ENCODE data around the gene ABCD2.

ABCD2 gene

DNA sequence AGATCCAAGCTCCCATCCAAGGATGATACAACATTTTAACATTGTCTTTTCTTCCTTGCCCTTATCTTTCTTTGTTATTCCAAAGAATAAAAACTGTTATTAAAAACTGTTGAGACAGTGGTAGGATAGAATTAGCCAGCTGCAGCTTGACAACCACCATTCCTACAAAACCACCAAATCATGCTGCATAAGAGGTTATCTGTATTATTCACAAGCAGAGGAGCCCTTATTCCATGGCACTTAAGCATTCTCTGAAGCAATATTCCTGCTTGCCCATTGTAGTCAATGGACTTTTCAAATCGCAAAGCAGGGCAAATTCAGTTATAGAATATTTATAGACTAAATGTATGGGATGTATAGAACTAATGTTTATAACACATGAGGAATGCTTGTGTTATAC is 3.4 kb downstream of the ABCD2 start:
- DNase-seq (ENCODE audit: low read depth): no peak
- H3K4me3 ChIP-seq (ENCODE audit: low read depth, low read length): peak overlapping the region; percentile 75
- TF ChIP-seq, protein P1, sequence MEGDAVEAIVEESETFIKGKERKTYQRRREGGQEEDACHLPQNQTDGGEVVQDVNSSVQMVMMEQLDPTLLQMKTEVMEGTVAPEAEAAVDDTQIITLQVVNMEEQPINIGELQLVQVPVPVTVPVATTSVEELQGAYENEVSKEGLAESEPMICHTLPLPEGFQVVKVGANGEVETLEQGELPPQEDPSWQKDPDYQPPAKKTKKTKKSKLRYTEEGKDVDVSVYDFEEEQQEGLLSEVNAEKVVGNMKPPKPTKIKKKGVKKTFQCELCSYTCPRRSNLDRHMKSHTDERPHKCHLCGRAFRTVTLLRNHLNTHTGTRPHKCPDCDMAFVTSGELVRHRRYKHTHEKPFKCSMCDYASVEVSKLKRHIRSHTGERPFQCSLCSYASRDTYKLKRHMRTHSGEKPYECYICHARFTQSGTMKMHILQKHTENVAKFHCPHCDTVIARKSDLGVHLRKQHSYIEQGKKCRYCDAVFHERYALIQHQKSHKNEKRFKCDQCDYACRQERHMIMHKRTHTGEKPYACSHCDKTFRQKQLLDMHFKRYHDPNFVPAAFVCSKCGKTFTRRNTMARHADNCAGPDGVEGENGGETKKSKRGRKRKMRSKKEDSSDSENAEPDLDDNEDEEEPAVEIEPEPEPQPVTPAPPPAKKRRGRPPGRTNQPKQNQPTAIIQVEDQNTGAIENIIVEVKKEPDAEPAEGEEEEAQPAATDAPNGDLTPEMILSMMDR (IDR thresholded peaks at IDR 0.05; ENCODE audit: insufficient read depth, low read depth, low read length, missing control alignments): no peak

DNA sequence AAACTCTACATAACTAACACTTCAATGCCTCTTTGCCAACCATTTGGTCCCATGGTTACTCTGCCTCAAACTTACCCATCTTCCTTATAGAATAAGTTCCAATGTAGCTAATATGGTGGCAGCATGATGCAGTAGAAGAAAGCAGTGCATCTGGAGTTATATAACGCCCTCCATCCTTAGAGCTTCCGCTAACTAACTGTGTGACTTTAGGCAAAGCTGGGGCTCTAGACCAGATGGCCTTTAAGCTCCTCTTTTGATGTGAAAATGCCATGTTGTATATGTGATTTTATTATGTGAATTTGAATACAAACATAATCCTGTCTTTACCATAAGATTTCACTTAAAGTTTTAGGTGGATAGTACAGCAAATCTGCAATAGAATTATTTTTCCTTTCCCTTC is 6.1 kb downstream of the ABCD2 start:
- TF ChIP-seq, protein P1 (IDR thresholded peaks at IDR 0.05; ENCODE audit: insufficient read depth, low read depth, low read length, missing control alignments): no peak
- no peak overlapping the region for H3K4me3 ChIP-seq (ENCODE audit: low read depth, low read length)
- DNase-seq (ENCODE audit: low read depth): no peak

DNA sequence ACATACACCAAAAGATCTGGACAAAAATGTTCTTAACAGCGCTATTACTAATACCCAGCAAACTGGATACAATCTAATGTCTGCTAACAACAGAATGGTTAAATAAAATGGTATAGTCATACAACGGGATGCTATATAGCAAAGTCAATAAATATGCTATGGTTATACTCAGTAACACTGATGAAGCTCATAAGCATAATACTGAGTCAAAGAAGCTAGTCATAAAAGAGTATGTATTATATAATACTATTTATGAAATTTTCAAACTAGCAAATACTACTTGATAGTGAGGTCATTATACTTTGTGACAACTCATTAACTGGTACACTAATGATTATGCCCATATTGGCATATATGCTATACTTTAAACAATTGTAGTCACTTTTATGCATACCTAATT is 7.4 kb downstream of the ABCD2 start:
- TF ChIP-seq, protein P1 (IDR thresholded peaks at IDR 0.05; ENCODE audit: insufficient read depth, low read depth, low read length, missing control alignments): no peak
- DNase-seq (ENCODE audit: low read depth): no peak
- no peak overlapping the region for H3K4me3 ChIP-seq (ENCODE audit: low read depth, low read length)

DNA sequence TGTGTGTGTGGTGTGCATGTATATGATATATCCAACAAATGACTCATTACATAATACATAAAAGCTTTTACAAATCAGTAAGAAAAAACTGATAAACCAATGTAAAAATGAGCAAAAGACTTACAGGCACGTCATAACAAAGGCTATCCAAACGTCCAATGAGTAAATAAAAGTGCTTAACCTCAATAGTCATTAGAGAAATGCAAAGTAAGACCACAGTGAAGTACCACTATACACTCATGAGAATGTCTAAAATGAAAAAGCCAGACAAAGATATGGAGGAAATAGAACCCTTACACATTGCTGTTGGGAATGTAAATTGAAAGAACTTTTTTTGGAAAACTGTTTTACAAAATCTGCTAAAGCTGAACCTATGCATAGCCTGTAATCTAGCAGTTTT is 7.8 kb downstream of the ABCD2 start:
- no peak overlapping the region for H3K4me3 ChIP-seq (ENCODE audit: low read depth, low read length)
- TF ChIP-seq, protein P1 (IDR thresholded peaks at IDR 0.05; ENCODE audit: insufficient read depth, low read depth, low read length, missing control alignments): no peak
- DNase-seq (ENCODE audit: low read depth): no peak

DNA sequence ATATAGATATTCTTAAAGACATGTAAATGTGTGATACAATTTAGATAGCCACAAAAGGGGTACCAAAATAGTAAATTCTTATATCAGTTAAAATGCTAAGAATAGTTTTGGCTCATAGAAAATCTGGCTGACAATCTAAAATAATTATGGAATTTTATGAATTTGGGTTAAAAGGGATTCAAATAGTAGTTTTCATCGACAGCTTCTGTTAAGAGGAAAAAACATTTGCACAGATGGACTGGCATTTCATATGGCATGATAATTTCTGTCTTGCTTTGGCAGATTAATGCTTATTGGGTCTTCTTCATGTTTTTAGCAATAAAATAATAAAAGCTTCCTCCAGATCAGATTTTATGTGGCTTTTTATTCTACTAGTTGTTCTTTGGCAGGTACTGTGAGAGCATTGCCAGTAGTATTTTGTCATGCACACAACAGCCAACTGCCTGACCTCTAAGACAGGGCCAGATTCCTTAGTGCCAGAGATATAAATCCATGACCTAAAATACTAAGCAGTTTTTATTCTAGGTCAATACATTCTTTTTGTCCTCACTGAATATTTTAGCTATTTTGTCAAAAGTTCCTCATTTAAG is 9.1 kb downstream of the ABCD2 start:
- H3K4me3 ChIP-seq (ENCODE audit: low read depth, low read length): no peak overlapping the region
- TF ChIP-seq, protein P1 (IDR thresholded peaks at IDR 0.05; ENCODE audit: insufficient read depth, low read depth, low read length, missing control alignments): no peak
- DNase-seq (ENCODE audit: low read depth): no peak

DNA sequence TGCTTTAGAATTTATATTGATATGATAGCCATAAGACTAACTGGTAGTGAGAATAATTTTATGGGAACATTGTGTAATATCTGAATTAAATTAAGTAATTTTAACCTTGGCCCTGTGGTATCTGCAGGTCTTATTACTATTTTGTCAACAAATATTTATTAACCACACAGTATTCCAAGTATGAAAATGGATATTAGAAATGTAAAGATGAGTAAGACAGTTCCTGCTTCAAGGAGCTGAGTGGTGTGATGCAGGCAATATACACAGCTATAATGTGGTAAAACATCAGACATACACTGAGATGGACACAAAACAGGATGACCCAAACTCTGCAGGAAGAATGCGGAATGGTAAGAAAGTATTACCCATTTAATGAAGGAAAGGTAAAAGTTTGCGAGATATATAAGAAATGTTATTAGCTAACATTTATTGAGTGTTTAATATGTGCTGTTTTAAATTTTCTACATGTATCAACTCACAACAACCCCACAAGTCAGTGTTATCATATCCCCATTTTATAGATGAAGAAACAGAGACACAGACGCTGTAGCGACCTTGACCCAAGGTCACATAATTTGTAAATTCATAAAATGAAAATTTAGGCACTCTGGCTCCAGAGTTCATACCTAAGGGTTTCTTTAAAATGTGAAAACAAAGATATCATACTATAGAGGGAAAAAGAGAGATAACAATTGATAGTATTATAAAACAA is 12.7 kb downstream of the ABCD2 start:
- H3K4me3 ChIP-seq (ENCODE audit: low read depth, low read length): no peak overlapping the region
- no peak for DNase-seq (ENCODE audit: low read depth)
- TF ChIP-seq, protein P1 (IDR thresholded peaks at IDR 0.05; ENCODE audit: insufficient read depth, low read depth, low read length, missing control alignments): no peak

DNA sequence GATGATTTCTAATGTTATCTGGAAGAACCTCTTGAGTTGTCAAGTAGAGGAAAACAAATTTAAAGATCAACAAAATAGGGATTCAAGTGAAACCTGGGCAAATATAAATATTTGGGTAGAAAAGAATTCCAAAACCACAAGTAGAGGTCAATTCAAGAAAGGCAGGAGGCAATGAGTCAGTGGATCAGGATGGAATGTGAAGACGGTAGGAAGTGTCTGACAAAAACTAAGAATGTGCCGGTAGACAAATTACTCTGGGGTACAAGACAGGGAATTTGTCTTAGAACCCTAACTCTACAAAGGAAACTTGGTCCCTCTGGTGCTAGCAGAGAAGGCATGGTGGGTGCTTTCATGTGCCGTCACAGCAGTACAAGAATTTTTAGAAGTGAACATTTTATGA is 13.6 kb downstream of the ABCD2 start:
- no peak overlapping the region for H3K4me3 ChIP-seq (ENCODE audit: low read depth, low read length)
- TF ChIP-seq, protein P1 (IDR thresholded peaks at IDR 0.05; ENCODE audit: insufficient read depth, low read depth, low read length, missing control alignments): no peak
- DNase-seq (ENCODE audit: low read depth): no peak

Data from GM12865 (cell line).